Activated CD4-positive, alpha-beta T cell treated with anti-CD3 and anti-CD28 coated beads, Interleukin-2, amount 50 U/mL, for 4 hours (primary cell): Measurements from ENCODE around the gene WNT10A.
"Not testable (repeated sequence)": the region's sequence is repeated elsewhere in the genome, so short reads cannot be mapped to it uniquely, and the experiment has no call there.

Source experiments
- DNase-seq, 2 experiments: peaks; one replicate each; pipeline ENCODE4 v3.0.0-alpha.2; 2020

Gene WNT10A

GRCh38 chr2:218880102-218880858 is at the start of gene WNT10A:
Gene WNT10A (plus strand): TSS chr2:218880852. CDS start chr2:218880996, 144 bp downstream.
- DNase-seq: peak; percentile 85 to 87

GRCh38 chr2:218831378-218831990 is 49.2 kb upstream of the WNT10A start, which contains the start of gene PRKAG3:
Gene PRKAG3 (minus strand): TSS chr2:218831803.
- DNase-seq: no peak

GRCh38 chr2:218832081-218832480 is 48.6 kb upstream of the WNT10A start:
- no peak for DNase-seq

- DNase-seq: no peak
Measured at GRCh38 chr2:218832520-218832919, 48.1 kb upstream of the WNT10A start.

GRCh38 chr2:218833023-218833609 is 47.5 kb upstream of the WNT10A start:
- DNase-seq: no peak

- DNase-seq: no peak
Measured at GRCh38 chr2:218834685-218835084, 46.0 kb upstream of the WNT10A start.

GRCh38 chr2:218837495-218837894 is 43.2 kb upstream of the WNT10A start:
- no peak for DNase-seq

GRCh38 chr2:218839430-218839829 is 41.2 kb upstream of the WNT10A start:
- DNase-seq: no peak

GRCh38 chr2:218839888-218840287 is 40.8 kb upstream of the WNT10A start:
- DNase-seq: no peak

GRCh38 chr2:218844334-218844733 is 36.3 kb upstream of the WNT10A start:
- not testable (repeated sequence) for DNase-seq

GRCh38 chr2:218846963-218847362 is 33.7 kb upstream of the WNT10A start:
- DNase-seq: not testable (repeated sequence)

- no peak for DNase-seq
Measured at GRCh38 chr2:218849721-218850120, 30.9 kb upstream of the WNT10A start.

- no peak for DNase-seq
Measured at GRCh38 chr2:218850796-218851195, 29.9 kb upstream of the WNT10A start.

GRCh38 chr2:218851286-218851685 is 29.4 kb upstream of the WNT10A start:
- DNase-seq: no peak

GRCh38 chr2:218852911-218853667 is 27.6 kb upstream of the WNT10A start:
- DNase-seq: peak; percentile 63 to 73

GRCh38 chr2:218853766-218854165 is 26.9 kb upstream of the WNT10A start:
- no peak for DNase-seq

- no peak for DNase-seq
Measured at GRCh38 chr2:218854860-218855259, 25.8 kb upstream of the WNT10A start.

GRCh38 chr2:218855305-218856166 is 25.1 kb upstream of the WNT10A start:
- DNase-seq: no peak

- no peak for DNase-seq
Measured at GRCh38 chr2:218856167-218856895, 24.3 kb upstream of the WNT10A start.

GRCh38 chr2:218856896-218857243 is 23.8 kb upstream of the WNT10A start:
- no peak for DNase-seq

GRCh38 chr2:218857371-218858137 is 23.1 kb upstream of the WNT10A start:
- no peak for DNase-seq
